HG03025 (cell line): Measurements from ENCODE around the gene COL1A2.

ENCODE experiments used
- ATAC-seq: cut with Tn5 transposase; IDR thresholded peaks from one replicate; pipeline ENCODE4 v1.9.1; 2021; ENCODE audit warnings: mild to moderate bottlenecking, moderate library complexity; ENCODE audit not compliant: unreplicated experiment, low FRiP score

The COL1A2 gene

GRCh38 chr7:94382132-94382531, 12.6 kb upstream of the COL1A2 start:
- no peak for ATAC-seq

GRCh38 chr7:94382746-94383145, 11.9 kb upstream of the COL1A2 start:
- no peak for ATAC-seq

- ATAC-seq, result no peak
Measured at GRCh38 chr7:94384315-94384714, 10.4 kb upstream of the COL1A2 start.

GRCh38 chr7:94386416-94386815, 8.3 kb upstream of the COL1A2 start:
- ATAC-seq, result no peak

GRCh38 chr7:94388540-94388939, 6.2 kb upstream of the COL1A2 start:
- ATAC-seq, result no peak

DNA sequence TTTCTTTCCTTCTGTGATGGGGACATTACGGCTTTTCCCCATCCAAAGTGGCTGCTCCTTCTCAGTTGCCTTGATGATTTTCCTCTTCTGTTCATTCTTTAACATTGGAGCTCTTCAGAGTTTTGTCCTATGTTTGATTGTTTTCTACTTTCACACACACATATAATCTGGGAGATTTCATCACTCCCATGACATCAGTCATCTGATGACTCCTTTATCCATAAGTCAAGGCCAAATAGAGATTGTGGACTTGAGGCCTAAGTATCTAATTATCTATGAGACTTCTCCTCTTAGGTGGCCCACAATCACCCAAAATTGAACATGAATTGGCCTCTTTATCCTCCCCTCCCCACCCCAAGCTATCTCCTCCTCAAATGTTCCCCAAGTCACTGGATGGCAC, 5.3 kb upstream of the COL1A2 start:
- ATAC-seq, result no peak

DNA sequence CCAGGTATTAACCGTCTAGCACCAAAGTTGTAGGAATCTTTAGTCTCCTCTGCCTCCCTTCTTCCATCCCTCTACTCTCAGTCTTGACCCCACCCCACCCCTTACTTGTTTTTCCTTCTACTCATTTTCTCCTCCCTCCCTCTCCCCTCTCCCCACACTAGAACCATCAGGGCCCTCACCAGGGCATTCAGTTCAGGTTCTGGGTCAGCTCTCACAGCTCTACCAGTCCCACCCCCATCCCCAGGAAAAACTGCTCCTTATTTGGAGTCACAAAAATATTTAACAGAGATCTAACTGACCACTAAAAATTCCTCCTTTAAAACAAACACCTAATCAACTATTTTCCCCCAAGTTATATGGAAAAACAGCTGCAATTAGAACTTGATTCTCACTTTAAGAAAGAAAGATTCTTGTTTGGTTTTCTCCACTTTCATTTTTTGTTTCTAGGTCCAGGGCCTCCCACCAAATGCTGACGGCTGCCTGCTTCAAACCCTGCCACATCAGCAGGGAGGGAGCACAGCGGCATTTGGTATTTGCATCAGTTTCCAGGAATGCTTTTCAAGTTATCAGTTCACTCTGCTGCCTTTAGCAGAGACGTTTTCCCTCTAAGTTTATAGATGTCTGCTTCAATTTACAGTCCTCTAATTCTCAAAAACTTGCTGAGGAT, 2.8 kb upstream of the COL1A2 start:
- ATAC-seq, result peak; percentile 61

DNA sequence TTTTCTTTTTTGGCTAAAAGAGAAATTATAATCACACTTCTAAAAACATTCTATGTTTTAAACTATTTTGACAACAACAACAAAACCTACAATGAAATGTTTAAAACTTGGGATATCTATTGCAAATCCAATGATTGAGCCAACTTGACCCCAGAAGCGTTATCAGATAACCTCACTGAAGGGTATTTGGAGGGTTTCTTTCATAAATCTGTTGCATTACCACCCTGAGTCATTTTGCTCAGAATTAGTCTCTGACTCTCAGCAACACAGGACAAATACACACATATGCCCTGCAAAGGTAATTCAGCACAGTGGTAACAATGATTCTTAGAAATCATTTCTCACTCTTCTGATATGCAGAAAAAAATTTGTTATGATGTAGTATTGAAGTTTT, 2.3 kb upstream of the COL1A2 start:
- no peak for ATAC-seq

DNA sequence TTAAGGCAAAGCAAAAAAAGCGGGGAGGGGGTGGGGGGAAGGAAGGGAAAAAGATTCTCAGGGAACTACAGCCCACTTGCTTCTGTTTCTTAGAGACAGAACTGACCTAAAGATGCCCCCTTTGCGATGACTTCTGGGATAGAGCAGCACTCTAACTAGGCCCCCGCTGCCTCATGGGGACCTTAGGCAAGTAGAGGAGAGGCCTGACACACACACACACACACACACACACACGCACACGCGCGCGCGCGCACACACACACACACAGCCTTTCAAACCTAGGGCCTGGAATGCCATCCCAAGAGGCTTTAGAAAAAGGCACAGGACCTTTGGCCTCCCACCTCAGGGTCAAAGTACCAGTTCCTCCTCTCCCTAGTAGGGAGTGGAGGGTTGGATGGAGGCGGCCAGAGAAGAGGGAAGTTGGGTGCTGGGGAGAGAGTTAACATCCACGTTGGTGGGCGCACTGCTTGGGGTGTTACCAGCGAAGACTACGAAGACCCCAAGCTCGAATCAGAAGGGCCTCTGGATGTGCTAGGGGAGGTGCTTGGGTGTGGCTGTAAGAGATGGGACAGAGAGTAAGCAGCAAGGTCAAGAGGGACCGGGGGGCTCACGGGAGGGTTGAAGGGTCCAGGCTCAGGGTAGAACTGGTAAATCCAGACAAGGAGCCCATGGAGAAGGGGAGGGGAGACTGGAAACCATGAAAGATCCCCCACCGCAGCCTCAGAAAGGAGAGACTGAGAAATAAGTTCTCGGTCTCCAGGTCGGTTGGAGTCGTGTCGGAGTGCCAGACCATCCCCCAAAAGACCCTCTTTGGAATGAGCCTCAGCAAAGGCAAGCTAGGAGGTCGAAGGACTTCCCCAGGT, 1.2 kb upstream of the COL1A2 start:
- no peak for ATAC-seq

- no peak for ATAC-seq
Measured at GRCh38 chr7:94394109-94394436, 622 bp upstream of the COL1A2 start.

DNA sequence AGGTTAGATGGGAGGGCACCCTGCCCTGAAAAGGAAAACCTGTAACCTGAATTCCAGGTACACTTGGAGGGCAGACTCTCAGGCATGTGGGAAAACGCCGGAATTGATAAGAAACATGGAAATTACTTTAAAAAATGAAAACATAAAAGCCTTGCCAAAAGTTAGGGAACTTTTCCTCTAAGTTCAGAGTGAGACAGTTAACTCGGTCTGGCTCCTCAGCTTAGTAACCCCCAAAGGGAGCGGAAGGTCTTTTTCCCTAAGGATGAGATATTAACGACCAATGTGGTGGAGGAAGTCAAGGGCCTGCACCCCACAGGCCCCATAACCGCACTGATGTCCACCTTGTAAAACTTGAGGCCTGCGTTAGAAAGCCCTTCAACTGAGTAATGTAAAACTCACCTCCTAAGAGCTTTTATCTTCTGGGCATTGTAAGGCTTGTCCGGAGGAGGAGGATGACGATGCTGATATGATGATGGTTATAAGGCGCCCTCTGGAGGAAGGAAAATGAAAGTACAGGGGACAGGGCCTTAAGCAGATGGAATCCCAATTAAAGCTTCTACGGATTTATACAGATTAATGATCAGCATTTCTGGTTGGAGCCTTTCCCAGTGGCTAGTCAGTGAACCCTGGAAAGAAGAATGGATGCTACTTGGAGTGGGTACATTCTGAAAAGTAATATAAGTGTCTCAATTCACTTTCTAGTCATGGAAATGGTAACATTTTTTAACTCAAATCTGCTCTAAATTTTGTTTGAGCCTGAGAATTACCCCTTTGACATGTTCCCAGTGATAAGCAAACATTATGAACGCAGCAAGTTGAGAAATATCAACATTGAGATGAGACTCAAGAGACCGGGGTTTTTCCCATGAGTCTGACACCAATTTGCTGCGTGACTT, 694 bp downstream of the COL1A2 start:
- peak; percentile 82 for ATAC-seq

GRCh38 chr7:94396037-94396431, 1.3 kb downstream of the COL1A2 start:
- no peak for ATAC-seq

DNA sequence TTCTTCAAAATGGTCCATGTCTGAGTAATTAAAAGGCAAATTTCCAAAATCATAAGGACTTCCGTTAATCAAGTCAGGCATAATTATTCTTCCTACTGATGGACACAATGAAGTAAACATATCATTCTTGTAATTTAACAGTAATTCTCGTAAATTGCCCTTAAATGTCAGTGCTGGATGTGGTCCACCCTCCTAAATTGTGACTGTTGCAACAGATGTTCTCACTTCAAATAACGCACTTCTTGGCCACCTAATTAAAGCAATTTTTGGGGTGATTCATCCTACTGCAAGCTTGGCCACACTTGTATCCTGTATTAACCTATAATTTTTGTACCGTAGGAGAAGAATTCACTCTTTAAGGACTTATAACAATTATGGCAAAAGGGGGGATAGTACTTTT, 1.9 kb downstream of the COL1A2 start:
- no peak for ATAC-seq

DNA sequence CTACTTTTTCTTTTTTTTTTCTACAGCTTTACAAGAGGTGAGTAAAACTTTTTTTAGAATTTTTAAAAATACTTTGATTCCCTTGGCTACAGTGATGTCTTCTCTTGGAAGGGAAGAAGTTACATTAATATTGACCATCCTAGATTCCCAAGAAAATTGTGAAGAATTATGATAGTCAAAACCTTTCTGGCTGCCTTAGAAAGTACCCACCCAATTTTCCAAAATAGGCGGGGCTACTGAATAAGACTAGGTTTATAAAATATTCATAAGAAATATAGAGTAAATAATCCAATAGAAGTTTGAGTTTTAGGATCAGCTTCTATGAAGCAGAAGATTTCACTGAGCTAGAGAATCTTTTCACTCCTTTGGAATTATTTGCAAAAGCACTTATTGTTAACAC, 3.0 kb downstream of the COL1A2 start:
- no peak for ATAC-seq

- no peak for ATAC-seq
Measured at GRCh38 chr7:94398841-94399240, 4.1 kb downstream of the COL1A2 start.

DNA sequence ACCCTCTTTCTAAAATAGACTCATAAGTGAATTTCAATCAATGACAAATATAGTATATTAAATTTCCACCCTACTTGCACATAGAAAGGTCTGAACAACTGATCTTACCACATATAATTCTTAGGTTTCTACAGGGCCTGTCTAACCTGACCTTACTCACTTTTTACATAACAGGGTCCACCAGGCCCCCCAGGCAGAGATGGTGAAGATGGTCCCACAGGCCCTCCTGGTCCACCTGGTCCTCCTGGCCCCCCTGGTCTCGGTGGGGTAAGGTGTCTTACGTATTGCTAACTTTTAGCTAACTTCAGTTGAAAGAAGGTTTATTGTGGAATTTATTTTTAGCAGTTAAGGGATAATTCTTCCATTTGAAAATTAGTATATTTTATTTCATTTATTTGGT, 5.3 kb downstream of the COL1A2 start:
- no peak for ATAC-seq

- ATAC-seq, result no peak
Measured at GRCh38 chr7:94400643-94401427, 6.1 kb downstream of the COL1A2 start.

- ATAC-seq, result no peak
Measured at GRCh38 chr7:94401428-94401814, 6.7 kb downstream of the COL1A2 start.

DNA sequence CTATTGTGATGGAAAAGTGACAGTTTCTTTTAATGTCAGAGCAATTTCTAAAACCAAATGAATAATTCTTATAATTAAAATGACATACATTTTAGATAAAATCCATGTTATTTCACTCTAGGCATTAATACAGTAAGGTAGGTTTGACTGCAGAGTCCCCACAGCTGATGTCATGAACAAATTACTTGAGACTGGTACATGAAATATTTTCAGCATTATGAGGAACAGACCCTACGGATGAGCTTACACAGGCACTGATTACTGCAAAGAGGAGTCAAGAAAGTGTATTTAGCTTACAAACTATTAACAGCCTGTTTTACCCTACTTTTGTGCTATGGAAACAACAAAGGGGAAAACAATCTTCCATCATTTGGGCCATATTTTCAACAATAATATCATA, 8.9 kb downstream of the COL1A2 start:
- no peak for ATAC-seq

DNA sequence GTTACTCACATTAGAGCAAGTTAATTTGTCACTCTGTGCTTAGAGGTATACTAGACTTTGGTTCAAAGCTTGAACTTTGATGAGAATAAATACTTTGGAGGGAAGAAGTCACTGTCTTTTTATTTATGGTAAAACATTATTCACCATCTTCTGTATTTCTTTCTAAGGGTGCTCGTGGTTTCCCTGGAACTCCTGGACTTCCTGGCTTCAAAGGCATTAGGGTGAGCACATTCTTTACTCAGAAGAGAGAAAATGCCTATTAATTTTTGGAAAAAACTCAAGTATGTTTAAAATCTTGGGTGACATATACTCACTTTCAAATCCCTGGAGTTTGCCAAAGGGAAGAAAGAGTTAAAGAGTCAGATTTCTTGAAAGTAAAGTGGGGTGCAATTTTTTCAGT, 10.8 kb downstream of the COL1A2 start:
- ATAC-seq, result no peak

DNA sequence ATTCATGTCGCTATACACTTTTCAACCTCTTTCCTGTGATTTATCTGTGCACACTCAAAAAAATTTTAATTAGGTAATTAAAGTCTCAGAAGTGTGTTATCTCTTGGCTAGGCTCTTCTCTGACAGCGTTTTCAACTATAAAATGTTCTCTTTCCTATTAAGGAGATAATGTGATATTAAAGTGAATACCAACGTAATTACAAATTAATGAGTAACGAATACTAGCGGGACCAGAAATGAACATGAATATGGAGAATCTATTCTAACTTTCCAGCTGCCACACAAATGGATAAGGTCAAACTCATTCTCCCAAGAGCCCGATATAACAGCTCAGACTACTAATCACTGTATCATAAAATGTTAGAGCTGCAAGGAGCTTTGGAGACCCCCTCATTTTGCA, 12.0 kb downstream of the COL1A2 start:
- no peak for ATAC-seq
